Neural cell (in vitro differentiated cells): ENCODE measurements around the gene CRYGN.

Experiments
- EZH2 ChIP-seq: fragments of 200-600, 300-800 bp; shearing (Covaris generic), sonication (generic); IDR thresholded peaks from 2 replicates; pipeline ENCODE4 v1.6.1; 2014; ENCODE audit warnings: antibody characterized with exemption, low read length, borderline replicate concordance, mild to moderate bottlenecking; ENCODE audit not compliant: insufficient read depth, poor library complexity, severe bottlenecking
- POLR2AphosphoS5 ChIP-seq: IDR thresholded peaks from 2 replicates; pipeline ENCODE4 v1.6.1; 2012
- REST ChIP-seq: IDR thresholded peaks from 2 replicates; pipeline ENCODE4 v1.6.1; 2012; ENCODE audit warnings: borderline replicate concordance
- TAF1 ChIP-seq: IDR thresholded peaks from 2 replicates; pipeline ENCODE4 v1.6.1; 2012; ENCODE audit warnings: low read depth
- TF ChIP-seq, protein P1 (sequence below): fragments of 450-650 bp; IDR thresholded peaks from 2 replicates; pipeline ENCODE4 v1.5.1; 2014; ENCODE audit warnings: antibody characterized with exemption, mild to moderate bottlenecking, moderate library complexity; ENCODE audit not compliant: poor library complexity, severe bottlenecking

DNA sequence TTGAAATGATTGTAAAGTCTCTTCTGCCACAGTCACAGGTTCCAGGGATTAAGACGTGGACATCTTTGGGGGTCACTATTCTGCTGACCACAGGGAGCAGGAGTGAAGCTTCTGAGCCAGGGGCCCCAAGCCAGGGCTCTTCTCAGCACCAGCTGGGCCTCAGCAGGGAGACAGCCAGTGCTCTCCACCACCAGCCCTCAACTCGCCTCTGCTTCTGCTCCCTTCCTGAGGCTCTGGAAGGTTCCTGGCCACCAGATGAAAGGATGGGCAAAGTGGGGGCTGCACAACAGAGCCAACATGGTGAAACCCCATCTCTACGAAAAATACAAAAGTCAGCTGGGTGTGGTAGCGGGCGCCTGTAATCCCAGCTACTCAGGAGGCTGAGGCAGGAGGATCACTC, 11.2 kb upstream of the CRYGN start:
- no peak for TF ChIP-seq POLR2AphosphoS5
- TF ChIP-seq, protein P1, sequence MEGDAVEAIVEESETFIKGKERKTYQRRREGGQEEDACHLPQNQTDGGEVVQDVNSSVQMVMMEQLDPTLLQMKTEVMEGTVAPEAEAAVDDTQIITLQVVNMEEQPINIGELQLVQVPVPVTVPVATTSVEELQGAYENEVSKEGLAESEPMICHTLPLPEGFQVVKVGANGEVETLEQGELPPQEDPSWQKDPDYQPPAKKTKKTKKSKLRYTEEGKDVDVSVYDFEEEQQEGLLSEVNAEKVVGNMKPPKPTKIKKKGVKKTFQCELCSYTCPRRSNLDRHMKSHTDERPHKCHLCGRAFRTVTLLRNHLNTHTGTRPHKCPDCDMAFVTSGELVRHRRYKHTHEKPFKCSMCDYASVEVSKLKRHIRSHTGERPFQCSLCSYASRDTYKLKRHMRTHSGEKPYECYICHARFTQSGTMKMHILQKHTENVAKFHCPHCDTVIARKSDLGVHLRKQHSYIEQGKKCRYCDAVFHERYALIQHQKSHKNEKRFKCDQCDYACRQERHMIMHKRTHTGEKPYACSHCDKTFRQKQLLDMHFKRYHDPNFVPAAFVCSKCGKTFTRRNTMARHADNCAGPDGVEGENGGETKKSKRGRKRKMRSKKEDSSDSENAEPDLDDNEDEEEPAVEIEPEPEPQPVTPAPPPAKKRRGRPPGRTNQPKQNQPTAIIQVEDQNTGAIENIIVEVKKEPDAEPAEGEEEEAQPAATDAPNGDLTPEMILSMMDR = no peak
- TF ChIP-seq TAF1 = no peak
- TF ChIP-seq EZH2 = no peak
- no peak for TF ChIP-seq REST
